Lower leg skin (tissue), 3 donors: Measurements from ENCODE around the gene DIP2C.
"Not testable (repeated sequence)": the region's sequence is repeated elsewhere in the genome, so short reads cannot be mapped to it uniquely, and the experiment has no call there.

ENCODE experiments used
- CTCF ChIP-seq, 3 donors: fragments of 450-650 bp; IDR thresholded peaks; one replicate each; pipeline ENCODE4 v1.5.1; 2016; ENCODE audit warnings: antibody characterized with exemption in 3 of 3, mild to moderate bottlenecking in 3 of 3, moderate library complexity in 2 of 3
- POLR2A ChIP-seq, 2 donors: fragments of 450-650 bp; IDR thresholded peaks; one replicate each; pipeline ENCODE4 v1.6.1; 2016 to 2017; ENCODE audit warnings: antibody characterized with exemption in 2 of 2, mild to moderate bottlenecking in 1 of 2, moderate library complexity in 1 of 2

- not testable (repeated sequence) for TF ChIP-seq POLR2A, CTCF (IDR thresholded peaks at IDR 0.05)
Observed at GRCh38 chr10:347190-347589, 342.3 kb downstream of the DIP2C start.
